AG04450 (cell line): Measurements from ENCODE around the gene ASMT. TPM values are rescaled to one million over a fixed set of nuclear protein-coding genes. Genes with fewer than 3 reads are reported as not detected.

ENCODE experiments used
- CTCF ChIA-PET: fragments of 300-600, 350-600 bp; formaldehyde crosslinking; extraction: SDS; loops from one replicate; lab custom pipeline; 2022; ENCODE audit warnings: antibody characterized with exemption, inconsistent platforms; lab: Charles Lee
- POLR2A ChIA-PET: fragments of 350-600 bp; formaldehyde crosslinking; extraction: SDS; loops from one replicate; lab custom pipeline; 2021; ENCODE audit warnings: antibody characterized with exemption, inconsistent platforms; lab: Yijun Ruan, JAX
- DNase-seq: peaks from one replicate; pipeline ENCODE4 v3.0.0-alpha.2; 2011; ENCODE audit warnings: low read depth, low spot score
- H3K27ac ChIP-seq: one replicate; pipeline ENCODE4 v1.5.1; 2012; ENCODE audit warnings: low read depth, low read length, control low read depth
- H3K27me3 ChIP-seq: one replicate; pipeline ENCODE4 v1.6.0; 2012; ENCODE audit warnings: low read length; ENCODE audit not compliant: control insufficient read depth, insufficient read depth
- H3K4me3 ChIP-seq: 2 replicates; pipeline ENCODE4 v1.5.1; 2011; ENCODE audit warnings: mild to moderate bottlenecking, low read depth, low read length, control low read depth
- H3K9me3 ChIP-seq: 2 replicates; pipeline ENCODE4 v1.5.1; 2012; ENCODE audit warnings: low read length; ENCODE audit not compliant: control insufficient read depth, insufficient read depth
- polyA plus RNA-seq: library from polyadenylated mRNA; depleted of rRNA; stranded (reverse); fragments of >200 nt; gene quantifications from 2 replicates; pipeline ENCODE4 v1.2.3, GENCODE V29; 2011
- TF ChIP-seq, protein P1 (sequence below): IDR thresholded peaks from 2 replicates; pipeline ENCODE4 v1.5.1; 2011; ENCODE audit warnings: low read depth, low read length, control low read depth, inconsistent platforms

Gene ASMT
- polyA plus RNA-seq, 1 experiment: not detected

DNA sequence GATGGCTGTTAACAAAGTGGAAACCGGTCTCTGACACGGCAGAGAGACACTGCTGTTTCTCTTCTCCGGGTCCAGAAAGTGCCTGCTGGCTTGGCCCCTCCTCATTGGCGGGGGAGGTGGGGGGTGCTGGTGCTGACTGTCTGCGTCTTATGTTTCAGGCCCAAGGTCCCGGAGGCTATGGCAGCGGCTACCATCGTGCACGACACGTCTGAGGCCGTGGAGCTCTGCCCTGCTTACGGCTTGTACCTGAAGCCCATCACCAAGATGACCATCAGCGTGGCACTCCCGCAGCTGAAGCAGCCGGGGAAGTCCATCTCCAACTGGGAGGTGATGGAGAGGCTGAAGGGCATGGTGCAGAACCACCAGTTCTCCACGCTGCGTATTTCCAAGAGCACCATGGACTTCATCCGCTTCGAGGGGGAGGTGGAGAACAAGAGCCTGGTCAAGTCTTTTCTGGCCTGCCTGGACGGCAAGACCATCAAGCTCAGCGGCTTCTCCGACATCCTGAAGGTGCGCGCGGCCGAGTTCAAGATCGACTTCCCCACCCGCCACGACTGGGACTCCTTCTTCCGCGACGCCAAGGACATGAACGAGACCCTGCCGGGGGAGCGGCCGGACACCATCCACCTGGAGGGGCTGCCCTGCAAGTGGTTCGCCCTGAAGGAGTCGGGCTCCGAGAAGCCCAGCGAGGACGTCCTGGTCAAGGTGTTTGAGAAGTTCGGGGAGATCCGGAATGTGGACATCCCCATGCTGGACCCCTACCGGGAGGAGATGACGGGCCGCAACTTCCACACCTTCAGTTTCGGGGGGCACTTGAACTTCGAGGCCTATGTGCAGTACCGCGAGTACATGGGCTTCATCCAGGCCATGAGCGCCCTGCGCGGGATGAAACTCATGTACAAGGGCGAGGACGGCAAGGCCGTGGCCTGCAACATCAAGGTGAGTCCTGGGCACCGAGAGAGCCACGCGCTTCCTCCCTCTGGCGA, 21.3 kb upstream of the ASMT start:
- POLR2A ChIA-PET: no interaction called here
- DNase-seq: no peak
- H3K9me3 ChIP-seq: no peaks in the 10 kb centered on the region; the same call in 1 of the 2 replicates
- H3K4me3 ChIP-seq: peak overlapping the region; percentile 91
- no peak overlapping the region for H3K27ac ChIP-seq
- TF ChIP-seq, protein P1, sequence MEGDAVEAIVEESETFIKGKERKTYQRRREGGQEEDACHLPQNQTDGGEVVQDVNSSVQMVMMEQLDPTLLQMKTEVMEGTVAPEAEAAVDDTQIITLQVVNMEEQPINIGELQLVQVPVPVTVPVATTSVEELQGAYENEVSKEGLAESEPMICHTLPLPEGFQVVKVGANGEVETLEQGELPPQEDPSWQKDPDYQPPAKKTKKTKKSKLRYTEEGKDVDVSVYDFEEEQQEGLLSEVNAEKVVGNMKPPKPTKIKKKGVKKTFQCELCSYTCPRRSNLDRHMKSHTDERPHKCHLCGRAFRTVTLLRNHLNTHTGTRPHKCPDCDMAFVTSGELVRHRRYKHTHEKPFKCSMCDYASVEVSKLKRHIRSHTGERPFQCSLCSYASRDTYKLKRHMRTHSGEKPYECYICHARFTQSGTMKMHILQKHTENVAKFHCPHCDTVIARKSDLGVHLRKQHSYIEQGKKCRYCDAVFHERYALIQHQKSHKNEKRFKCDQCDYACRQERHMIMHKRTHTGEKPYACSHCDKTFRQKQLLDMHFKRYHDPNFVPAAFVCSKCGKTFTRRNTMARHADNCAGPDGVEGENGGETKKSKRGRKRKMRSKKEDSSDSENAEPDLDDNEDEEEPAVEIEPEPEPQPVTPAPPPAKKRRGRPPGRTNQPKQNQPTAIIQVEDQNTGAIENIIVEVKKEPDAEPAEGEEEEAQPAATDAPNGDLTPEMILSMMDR: no peak
- CTCF ChIA-PET: no interaction called here
- no peaks in the 10 kb centered on the region for H3K27me3 ChIP-seq

DNA sequence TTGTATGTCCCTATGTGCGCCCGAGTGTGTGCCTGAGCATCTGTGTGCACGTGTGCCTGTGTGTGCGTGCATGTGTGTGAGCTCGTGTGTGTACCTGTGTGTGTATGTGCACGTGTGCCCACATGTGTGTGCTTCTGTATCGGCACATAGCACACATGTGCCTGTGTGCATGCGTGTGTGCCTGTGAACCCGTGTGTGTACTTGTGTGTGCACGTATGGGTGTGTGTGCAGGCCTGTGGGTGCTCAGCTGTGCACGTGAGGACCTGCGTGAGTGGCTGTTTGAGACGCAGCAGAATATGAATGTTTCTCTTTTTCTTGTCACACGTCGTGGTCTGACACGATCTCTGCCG, 19.2 kb upstream of the ASMT start:
- CTCF ChIA-PET: no interaction called here
- POLR2A ChIA-PET: no interaction called here
- Histone ChIP-seq H3K27ac (no peak overlapping the region), H3K9me3 (peaks cover 12% of the 10 kb centered on the region; the same call in 1 of the 2 replicates), H3K27me3 (no peaks in the 10 kb centered on the region), H3K4me3 (no peak overlapping the region)
- TF ChIP-seq, protein P1: no peak
- no peak for DNase-seq

DNA sequence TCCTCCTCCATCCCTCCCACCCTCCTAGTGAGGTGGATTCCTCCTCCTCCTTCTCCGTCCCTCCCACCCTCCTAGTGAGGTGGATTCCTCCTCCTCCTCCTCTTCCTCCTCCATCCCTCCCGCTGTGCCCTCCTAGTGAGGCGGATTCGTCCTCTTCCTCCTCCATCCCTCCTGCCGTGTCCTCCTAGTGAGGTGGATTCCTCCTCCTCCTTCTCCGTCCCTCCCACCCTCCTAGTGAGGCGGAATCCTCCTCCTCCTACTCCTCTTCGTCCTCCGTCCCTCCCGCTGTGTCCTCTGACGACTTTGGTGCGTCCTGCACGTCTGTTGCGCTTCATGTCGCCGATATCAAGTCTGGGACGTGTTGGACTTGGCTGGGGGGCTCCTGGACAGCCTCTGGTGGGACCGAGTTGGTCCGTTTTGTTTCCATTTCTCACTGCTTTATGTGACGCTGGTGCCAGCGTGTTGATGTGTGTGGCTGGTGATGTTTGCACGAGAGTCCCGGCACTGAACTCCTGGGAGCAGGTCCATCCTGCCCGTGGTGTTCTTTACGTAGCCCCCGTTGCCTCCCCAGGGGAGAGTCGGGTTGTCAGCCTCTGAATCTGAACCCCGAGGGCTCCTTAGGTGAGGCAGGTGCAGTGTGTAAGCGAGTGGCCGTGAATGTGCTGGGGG, 18.0 kb upstream of the ASMT start:
- ChIA-PET POLR2A (no interaction called here), CTCF (no interaction called here)
- TF ChIP-seq, protein P1: no peak
- Histone ChIP-seq H3K4me3 (no peak overlapping the region), H3K27ac (no peak overlapping the region), H3K9me3 (peaks cover 23% of the 10 kb centered on the region), H3K27me3 (no peaks in the 10 kb centered on the region)
- DNase-seq: no peak

DNA sequence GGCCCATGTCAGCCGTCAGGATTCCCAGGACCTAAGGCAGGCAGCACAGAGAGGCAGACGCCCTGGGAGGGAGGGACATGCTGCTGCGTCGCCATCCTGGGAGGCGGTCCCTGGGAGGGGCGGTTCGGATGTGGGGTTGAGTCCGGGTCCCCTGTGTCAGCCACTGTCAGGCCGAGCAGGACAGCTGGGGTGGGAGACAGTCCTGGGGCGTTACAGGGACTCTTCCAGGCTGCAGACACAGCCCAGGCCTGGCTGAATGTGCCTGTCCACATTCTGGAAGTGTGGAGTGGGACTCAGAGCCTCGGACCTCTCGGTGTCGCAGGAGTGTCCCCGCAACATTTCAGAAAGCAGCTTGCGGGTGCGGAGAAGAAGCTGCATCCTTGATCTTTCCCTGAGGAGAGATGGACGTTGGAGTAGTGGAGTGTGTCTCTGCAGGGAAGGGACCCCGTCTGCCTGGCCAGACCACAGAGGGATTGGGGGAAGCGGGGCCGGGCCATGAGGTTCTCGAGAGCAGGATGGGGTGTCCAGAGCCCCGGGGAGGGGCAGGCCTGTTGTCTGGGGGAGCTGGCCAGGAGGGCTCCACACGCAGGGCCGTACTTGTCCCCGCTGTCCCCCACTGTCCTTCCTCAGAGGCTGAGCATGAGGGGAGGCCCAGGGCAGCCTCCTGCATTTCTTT, 17.4 kb upstream of the ASMT start:
- DNase-seq: no peak
- ChIA-PET CTCF (no interaction called here), POLR2A (no interaction called here)
- no peak overlapping the region for H3K27ac ChIP-seq
- H3K4me3 ChIP-seq: no peak overlapping the region
- no peaks in the 10 kb centered on the region for H3K27me3 ChIP-seq
- TF ChIP-seq, protein P1: no peak
- peaks cover 26% of the 10 kb centered on the region for H3K9me3 ChIP-seq
